Sciatic nerve (tissue), 2 donors: ENCODE results near the gene LUC7L. TPM values are rescaled to one million over a fixed set of nuclear protein-coding genes. Genes with fewer than 3 reads are reported as not detected.
A peak's percentile ranks its signal among the peaks of the same experiment; 100 is the strongest.
"Not testable (repeated sequence)": the region's sequence is repeated elsewhere in the genome, so short reads cannot be mapped to it uniquely, and the experiment has no call there.

Source experiments
- ATAC-seq: fragments of 200-7000 bp; cut with Tn5 transposase; one replicate; pipeline ENCODE4 v1.9.1; 2020; ENCODE audit warnings: mild to moderate bottlenecking, moderate library complexity
- DNase-seq: peaks from one replicate; pipeline ENCODE4 v3.0.0-alpha.2; 2020; ENCODE audit warnings: low spot score
- intact Hi-C: fragments of 100-400 bp; cut with DNase I; formaldehyde crosslinking; loops from one replicate; pipeline ENCODE4 v1.14.2; 2022
- total RNA-seq: library from RNA; stranded (reverse); fragmentation: NEBNext Ultra II Directional; extraction: Animal tissue kit (Norgen Biotek cat#: 25700); gene quantifications from one replicate; pipeline ENCODE4 v1.2.1, GENCODE V29; 2021
- donor health status: DM: no; HTN: no; CAD: no.
- donor health status: DM: no; HTN: no; CAD: no.

Gene LUC7L
- total RNA-seq, 1 donor from 2014 or later, result 102 TPM

GRCh38 chr16:154217-155030 lies 74.8 kb downstream of the LUC7L start:
- no peak for ATAC-seq

GRCh38 chr16:153550-154216 lies 75.6 kb downstream of the LUC7L start:
- DNase-seq, ATAC-seq, intact Hi-C loops: not testable (repeated sequence)

More at GRCh38 chr16:154217-155030, 74.8 kb downstream of the LUC7L start:
- DNase-seq, result no peak
- intact Hi-C loops, result no loop called here

GRCh38 chr16:153129-153521 lies 76.1 kb downstream of the LUC7L start:
- DNase-seq, intact Hi-C loops: not testable (repeated sequence)
- ATAC-seq, result peak; percentile 48

GRCh38 chr16:152141-153128 lies 76.8 kb downstream of the LUC7L start, which contains the start of gene HBZ:
Gene HBZ, plus strand, starts transcription at chr16:152644. Its CDS starts 266 bp downstream, at chr16:152910.
- DNase-seq (no peak), ATAC-seq (peak; percentile 36)
- intact Hi-C loops, result no loop called here

GRCh38 chr16:149024-149660 lies 80.1 kb downstream of the LUC7L start:
- intact Hi-C loops, result no loop called here
- no peak for ATAC-seq
- no peak for DNase-seq

GRCh38 chr16:146646-147045 lies 82.6 kb downstream of the LUC7L start:
- DNase-seq, result no peak
- ATAC-seq, result no peak
- intact Hi-C loops, result no loop called here

GRCh38 chr16:144797-145252 lies 84.4 kb downstream of the LUC7L start:
- intact Hi-C loops, result no loop called here
- ATAC-seq (no peak), DNase-seq (no peak)

GRCh38 chr16:143456-143855 lies 85.8 kb downstream of the LUC7L start:
- ATAC-seq, result no peak
- intact Hi-C loops, result no loop called here
- no peak for DNase-seq

- intact Hi-C loops, result no loop called here
- ATAC-seq (no peak), DNase-seq (no peak)
Measured at GRCh38 chr16:143047-143446, 86.2 kb downstream of the LUC7L start.

GRCh38 chr16:142405-142967 lies 86.8 kb downstream of the LUC7L start:
- intact Hi-C loops, result no loop called here
- ATAC-seq, result no peak

GRCh38 chr16:140175-140857 lies 88.9 kb downstream of the LUC7L start:
- intact Hi-C loops, result no loop called here
- DNase-seq, result no peak
- no peak for ATAC-seq

More at GRCh38 chr16:142405-142967, 86.8 kb downstream of the LUC7L start:
- no peak for DNase-seq

Other genes starting within 250 kb of the LUC7L start
- gene POLR3K, start 175.8 kb downstream of the LUC7L start, total RNA-seq, result 7.1 TPM
- 8.7 TPM for gene SNRNP25, start 175.6 kb downstream of the LUC7L start, total RNA-seq
- 116 TPM for gene RHBDF1, start 156.8 kb downstream of the LUC7L start, total RNA-seq
- gene MPG, start 151.2 kb downstream of the LUC7L start, total RNA-seq, result 35.0 TPM
- 45.7 TPM for gene NPRL3, start 90.8 kb downstream of the LUC7L start, total RNA-seq
- not detected for gene HBZ, start 76.8 kb downstream of the LUC7L start, total RNA-seq
- 10.4 TPM for gene HBM, start 63.5 kb downstream of the LUC7L start, total RNA-seq
- gene HBA2, start 56.6 kb downstream of the LUC7L start, total RNA-seq, result 11,939 TPM
- gene HBA1, start 52.8 kb downstream of the LUC7L start, total RNA-seq, result 11,060 TPM
- 3.2 TPM for gene HBQ1, start 49.0 kb downstream of the LUC7L start, total RNA-seq
- 129 TPM for gene FAM234A, start 5.4 kb upstream of the LUC7L start, total RNA-seq
- 48.9 TPM for gene RGS11, start 46.5 kb upstream of the LUC7L start, total RNA-seq
- 0.94 TPM for gene ARHGDIG, start 51.1 kb upstream of the LUC7L start, total RNA-seq
- 0.85 TPM for gene PDIA2, start 53.7 kb upstream of the LUC7L start, total RNA-seq
- 20.1 TPM for gene AXIN1, start 123.3 kb upstream of the LUC7L start, total RNA-seq
- 32.5 TPM for gene MRPL28, start 141.1 kb upstream of the LUC7L start, total RNA-seq
- gene PGAP6, start 152.5 kb upstream of the LUC7L start, total RNA-seq, result 29.0 TPM
- gene NME4, start 167.8 kb upstream of the LUC7L start, total RNA-seq, result 68.3 TPM
- 10.4 TPM for gene DECR2, start 172.4 kb upstream of the LUC7L start, total RNA-seq
- gene RAB11FIP3, start 196.2 kb upstream of the LUC7L start, total RNA-seq, result 56.0 TPM